Neuronal stem cell (in vitro differentiated cells): ENCODE data around the gene SPINDOC.

Source experiments
- DNase-seq: peaks from one replicate; pipeline ENCODE4 v3.0.0-alpha.2; 2013; ENCODE audit warnings: low spot score
- H2AFZ ChIP-seq: one replicate; pipeline ENCODE4 v1.6.1; 2013; ENCODE audit warnings: mild to moderate bottlenecking, low read length, inconsistent platforms
- H2AK5ac ChIP-seq: 2 replicates; pipeline ENCODE4 v1.6.1; 2013; ENCODE audit warnings: low read depth, mild to moderate bottlenecking, inconsistent platforms, low read length, moderate library complexity, mixed read lengths
- H2BK120ac ChIP-seq: 2 replicates; pipeline ENCODE4 v1.6.1; 2013; ENCODE audit warnings: low read depth, mild to moderate bottlenecking, inconsistent platforms, low read length, moderate library complexity, mixed read lengths
- H2BK12ac ChIP-seq: one replicate; pipeline ENCODE4 v1.6.1; 2013; ENCODE audit warnings: low read length, inconsistent platforms
- H2BK15ac ChIP-seq: 2 replicates; pipeline ENCODE4 v1.6.1; 2013; ENCODE audit warnings: mild to moderate bottlenecking, low read length, inconsistent platforms, mixed read lengths
- H2BK5ac ChIP-seq: one replicate; pipeline ENCODE4 v1.6.1; 2013; ENCODE audit warnings: inconsistent platforms, mild to moderate bottlenecking, low read length, moderate library complexity
- H3K14ac ChIP-seq: one replicate; pipeline ENCODE4 v1.6.1; 2013; ENCODE audit warnings: low read length, inconsistent platforms
- H3K18ac ChIP-seq: 2 replicates; pipeline ENCODE4 v1.6.1; 2013; ENCODE audit warnings: low read length, inconsistent platforms
- H3K23ac ChIP-seq: 2 replicates; pipeline ENCODE4 v1.6.1; 2013; ENCODE audit warnings: low read depth, mild to moderate bottlenecking, mixed read lengths, low read length, inconsistent platforms; ENCODE audit not compliant: poor library complexity
- H3K27ac ChIP-seq: replicated peaks from 3 replicates; pipeline ENCODE4 v1.5.1; 2013; ENCODE audit warnings: low read length, inconsistent platforms
- H3K27me3 ChIP-seq, 3 experiments: 2 replicates each; pipeline ENCODE4 v1.6.1; 2013; ENCODE audit warnings: low read length in 3 of 3, mild to moderate bottlenecking in 2 of 3, inconsistent platforms in 1 of 3, low read depth in 1 of 3, mixed read lengths in 1 of 3, moderate library complexity in 1 of 3; ENCODE audit not compliant: control insufficient read depth in 3 of 3, insufficient read depth in 3 of 3
- H3K36me3 ChIP-seq, 2 donors: replicated peaks in 1 of 2; 2 replicates each; pipeline ENCODE4 v1.6.1; 2013; ENCODE audit warnings: low read length in 2 of 2; ENCODE audit not compliant: control insufficient read depth in 2 of 2, insufficient read depth in 2 of 2
- H3K4ac ChIP-seq: 2 replicates; pipeline ENCODE4 v1.6.1; 2013; ENCODE audit warnings: inconsistent platforms, mild to moderate bottlenecking, low read length, moderate library complexity
- H3K4me1 ChIP-seq, 2 donors: 1 replicate in 1 of 2; 2 replicates in 1 of 2; pipeline ENCODE4 v1.6.1; 2013; ENCODE audit warnings: low read length in 2 of 2, low read depth in 1 of 2; ENCODE audit not compliant: control insufficient read depth in 2 of 2, insufficient read depth in 1 of 2
- H3K4me2 ChIP-seq: one replicate; pipeline ENCODE4 v1.6.1; 2013; ENCODE audit warnings: mild to moderate bottlenecking, low read length, inconsistent platforms; ENCODE audit not compliant: insufficient read depth, poor library complexity, severe bottlenecking
- H3K4me3 ChIP-seq, 2 donors: 2 replicates each; pipeline ENCODE4 v1.5.1; 2013; ENCODE audit warnings: low read length in 2 of 2, mild to moderate bottlenecking in 2 of 2, inconsistent platforms in 1 of 2, moderate library complexity in 1 of 2
- H3K79me1 ChIP-seq: one replicate; pipeline ENCODE4 v1.6.1; 2013; ENCODE audit warnings: low read depth, mild to moderate bottlenecking, inconsistent platforms, low read length, moderate library complexity
- H3K9ac ChIP-seq: one replicate; pipeline ENCODE4 v1.6.1; 2013; ENCODE audit warnings: mild to moderate bottlenecking, low read depth, low read length, inconsistent platforms; ENCODE audit not compliant: poor library complexity
- H3K9me3 ChIP-seq, 2 donors: replicated peaks in 1 of 2; 2 replicates each; pipeline versions ENCODE3 to v1.6.1; 2013; ENCODE audit warnings: low read length in 2 of 2, mild to moderate bottlenecking in 2 of 2, inconsistent platforms in 1 of 2, low read depth in 1 of 2, mixed read lengths in 1 of 2, moderate library complexity in 1 of 2; ENCODE audit not compliant: control insufficient read depth in 2 of 2, insufficient read depth in 1 of 2
- H4K8ac ChIP-seq: one replicate; pipeline ENCODE4 v1.6.1; 2013; ENCODE audit warnings: low read depth, mild to moderate bottlenecking, inconsistent platforms, low read length, moderate library complexity
- H4K91ac ChIP-seq: one replicate; pipeline ENCODE4 v1.6.1; 2013; ENCODE audit warnings: low read length, low read depth, mild to moderate bottlenecking, inconsistent platforms; ENCODE audit not compliant: poor library complexity
- WGBS, 2 donors: extraction: QIAGEN DNeasy Blood & Tissue Kit; methylation state at CpG; one replicate each; pipeline ENCODE4 v1.1.7; 2013; ENCODE audit warnings: missing lambda C conversion rate in 2 of 2, mixed read lengths in 1 of 2; ENCODE audit not compliant: insufficient read length in 2 of 2, insufficient replicate concordance in 1 of 2; ENCODE audit errors: extremely low coverage in 2 of 2; 5-methylcytosine and 5-hydroxymethylcytosine counted together

Gene SPINDOC

GRCh38 chr11:63871962-63872799 is 58.9 kb downstream of the SPINDOC start:
- H4K8ac ChIP-seq: no peak overlapping the region
- H3K27me3 ChIP-seq: no peaks in the 10 kb centered on the region
- peaks cover 7% of the 10 kb centered on the region for H3K79me1 ChIP-seq
- WGBS, 2 donors: no CpG with 5 or more reads among the region's 11 CpGs
- no peaks in the 10 kb centered on the region for H3K9me3 ChIP-seq
- no peak overlapping the region for H2BK5ac ChIP-seq
- peaks cover 4 to 12% of the 10 kb centered on the region in 2 donors for H3K36me3 ChIP-seq
- no peak overlapping the region for H2BK12ac ChIP-seq
- no peak overlapping the region for H3K18ac ChIP-seq
- H3K9ac ChIP-seq: peak overlapping the region; percentile 1
- peaks cover 6 to 7% of the 10 kb centered on the region in 2 donors for H3K4me1 ChIP-seq
- H2BK120ac ChIP-seq: no peak overlapping the region
- no peak overlapping the region for H3K4me2 ChIP-seq
- H2AFZ ChIP-seq: no peak overlapping the region
- H2AK5ac ChIP-seq: no peak overlapping the region
- no peak overlapping the region for H3K14ac ChIP-seq
- H3K27ac ChIP-seq: no peak overlapping the region
- no peak overlapping the region for H3K4me3 ChIP-seq
- no peak overlapping the region for H4K91ac ChIP-seq
- no peak for DNase-seq
- no peak overlapping the region for H3K4ac ChIP-seq
- no peak overlapping the region for H2BK15ac ChIP-seq
- H3K23ac ChIP-seq: no peak overlapping the region

DNA sequence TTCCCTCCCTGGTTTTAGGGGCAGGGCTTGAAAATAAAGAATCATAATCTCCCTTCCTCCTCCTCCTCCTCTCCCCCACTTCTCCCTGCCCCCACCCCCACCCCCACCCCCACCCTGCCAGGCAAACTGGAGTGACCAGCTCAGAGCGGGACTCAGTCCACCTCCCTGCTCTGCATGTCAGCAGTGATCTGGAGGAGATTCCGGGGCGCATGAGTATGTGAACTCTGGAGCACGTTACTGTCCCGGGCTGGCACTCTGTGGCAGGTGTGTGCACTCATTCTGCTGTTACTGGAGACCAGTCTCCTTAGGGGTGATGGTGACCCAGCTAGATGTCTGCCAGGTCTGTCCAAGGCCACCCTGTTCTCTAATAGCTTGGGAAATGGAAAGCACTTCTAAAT is 59.5 kb downstream of the SPINDOC start:
- Histone ChIP-seq H3K23ac (no peak overlapping the region), H2BK5ac (no peak overlapping the region), H3K79me1 (peaks cover 7% of the 10 kb centered on the region), H2AK5ac (no peak overlapping the region), H3K9me3 (peaks cover 0 to under 1% of the 10 kb centered on the region in 2 donors), H2BK120ac (no peak overlapping the region), H3K18ac (no peak overlapping the region), H3K14ac (no peak overlapping the region), H3K4me3 (no peak overlapping the region), H3K36me3 (peaks cover 4 to 8% of the 10 kb centered on the region in 2 donors), H3K27me3 (no peaks in the 10 kb centered on the region), H3K4me2 (no peak overlapping the region), H3K27ac (no peak overlapping the region), H3K4ac (no peak overlapping the region), H4K8ac (no peak overlapping the region), H3K4me1 (peaks cover 6 to 8% of the 10 kb centered on the region in 2 donors), H2BK12ac (no peak overlapping the region), H3K9ac (no peak overlapping the region), H2AFZ (no peak overlapping the region), H4K91ac (no peak overlapping the region), H2BK15ac (no peak overlapping the region)
- no CpG with 5 or more reads among the region's 5 CpGs for WGBS, 2 donors
- DNase-seq: no peak

DNA sequence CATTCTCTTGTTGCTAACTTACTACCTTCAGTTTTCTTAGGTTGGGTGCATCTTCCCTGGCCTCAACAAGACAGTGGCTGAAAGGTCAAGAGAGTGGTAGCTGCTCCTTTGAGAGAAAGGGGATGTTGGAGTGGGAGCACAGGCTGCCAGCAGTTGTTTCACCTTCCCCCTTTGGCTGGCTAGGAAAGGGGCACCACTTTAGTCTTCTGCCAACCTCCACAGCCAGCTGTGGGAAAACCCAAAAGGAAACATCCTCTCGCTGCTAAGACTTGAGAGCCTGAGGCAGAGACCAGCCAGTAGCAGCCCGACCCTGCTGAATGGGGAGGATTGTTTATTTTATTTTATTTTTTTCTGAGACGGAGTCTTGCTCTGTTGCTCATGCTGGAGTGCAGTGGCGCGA is 60.1 kb downstream of the SPINDOC start:
- H2BK5ac ChIP-seq: no peak overlapping the region
- H2AK5ac ChIP-seq: no peak overlapping the region
- peaks cover 4 to 5% of the 10 kb centered on the region in 2 donors for H3K36me3 ChIP-seq
- peaks cover 6 to 10% of the 10 kb centered on the region in 2 donors for H3K4me1 ChIP-seq
- H2BK15ac ChIP-seq: no peak overlapping the region
- H3K27me3 ChIP-seq: no peaks in the 10 kb centered on the region
- H3K18ac ChIP-seq: no peak overlapping the region
- no peak overlapping the region for H3K27ac ChIP-seq
- peaks cover 6% of the 10 kb centered on the region for H3K79me1 ChIP-seq
- H3K14ac ChIP-seq: no peak overlapping the region
- no peak overlapping the region for H4K8ac ChIP-seq
- no peak overlapping the region for H3K4me2 ChIP-seq
- no peak overlapping the region for H2BK120ac ChIP-seq
- H3K4ac ChIP-seq: no peak overlapping the region
- peaks cover 0 to 2% of the 10 kb centered on the region in 2 donors for H3K9me3 ChIP-seq
- DNase-seq: no peak
- WGBS, 2 donors: no CpG with 5 or more reads among the region's 5 CpGs
- no peak overlapping the region for H3K23ac ChIP-seq
- no peak overlapping the region for H3K9ac ChIP-seq
- H4K91ac ChIP-seq: no peak overlapping the region
- H3K4me3 ChIP-seq: no peak overlapping the region
- no peak overlapping the region for H2AFZ ChIP-seq
- no peak overlapping the region for H2BK12ac ChIP-seq

DNA sequence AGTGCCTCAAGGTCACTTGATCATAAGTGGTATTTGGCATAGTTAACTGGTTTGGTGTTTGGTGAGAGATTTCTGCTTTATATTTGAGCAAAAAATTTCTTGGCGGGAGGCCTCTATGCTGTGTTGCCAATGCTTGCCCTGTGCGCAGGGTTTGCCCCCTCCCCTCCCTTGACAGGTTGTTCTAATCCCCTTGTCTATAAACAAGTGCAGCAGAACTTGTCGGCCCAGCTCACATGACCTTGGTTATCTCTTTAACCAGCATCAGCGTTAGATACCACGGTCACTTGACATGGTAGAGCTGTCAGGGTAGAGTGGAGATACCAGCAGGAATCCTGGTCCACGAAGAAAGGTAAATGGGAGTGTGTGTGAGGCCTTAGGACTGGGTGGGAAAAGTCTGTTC is 61.3 kb downstream of the SPINDOC start:
- Histone ChIP-seq H3K4me3 (no peak overlapping the region), H3K4me2 (no peak overlapping the region), H3K23ac (no peak overlapping the region), H2AFZ (no peak overlapping the region), H2BK12ac (no peak overlapping the region), H3K18ac (no peak overlapping the region), H3K27ac (no peak overlapping the region), H3K79me1 (peaks cover 3% of the 10 kb centered on the region), H2BK15ac (no peak overlapping the region), H3K36me3 (peaks cover 2 to 4% of the 10 kb centered on the region in 2 donors), H3K9me3 (peaks cover 0 to 2% of the 10 kb centered on the region in 2 donors), H3K27me3 (no peaks in the 10 kb centered on the region), H3K4ac (no peak overlapping the region), H3K9ac (no peak overlapping the region), H4K8ac (no peak overlapping the region), H2BK5ac (no peak overlapping the region), H2AK5ac (no peak overlapping the region), H3K4me1 (peaks cover 6 to 13% of the 10 kb centered on the region in 2 donors), H3K14ac (no peak overlapping the region), H2BK120ac (no peak overlapping the region), H4K91ac (no peak overlapping the region)
- DNase-seq: no peak
- WGBS, 2 donors: no CpG with 5 or more reads among the region's 6 CpGs
